Stimulated activated memory B cell treated with anti-CD40 and anti-IgM and Interleukin-4, amounts not matched to agents 10 μg/mL and 1 μg/mL and 100 μg/mL, for 72 hours (primary cell): Measurements from ENCODE around the gene BRD8.
"Not testable (repeated sequence)": the region's sequence is repeated elsewhere in the genome, so short reads cannot be mapped to it uniquely, and the experiment has no call there.

Experiments
- ATAC-seq: fragments of 150-1000 bp; cut with Tn5 transposase; 2 replicates; pipeline ENCODE4 v1.10.0; 2021
- H3K27ac Mint-ChIP-seq: one replicate; pipeline ENCODE4 v1.8.0; 2022; ENCODE audit warnings: mild to moderate bottlenecking, mixed read lengths
- H3K27me3 Mint-ChIP-seq: one replicate; pipeline ENCODE4 v1.8.0; 2022; ENCODE audit warnings: mixed read lengths
- H3K36me3 Mint-ChIP-seq: one replicate; pipeline ENCODE4 v1.8.0; 2022; ENCODE audit warnings: mixed read lengths
- H3K4me1 Mint-ChIP-seq: one replicate; pipeline ENCODE4 v1.8.0; 2022; ENCODE audit warnings: mixed read lengths
- H3K4me3 Mint-ChIP-seq: one replicate; pipeline ENCODE4 v1.8.0; 2022; ENCODE audit warnings: mild to moderate bottlenecking, moderate library complexity, mixed read lengths
- H3K9me3 Mint-ChIP-seq: one replicate; pipeline ENCODE4 v1.8.0; 2022; ENCODE audit warnings: mixed read lengths

Gene BRD8, protein sequence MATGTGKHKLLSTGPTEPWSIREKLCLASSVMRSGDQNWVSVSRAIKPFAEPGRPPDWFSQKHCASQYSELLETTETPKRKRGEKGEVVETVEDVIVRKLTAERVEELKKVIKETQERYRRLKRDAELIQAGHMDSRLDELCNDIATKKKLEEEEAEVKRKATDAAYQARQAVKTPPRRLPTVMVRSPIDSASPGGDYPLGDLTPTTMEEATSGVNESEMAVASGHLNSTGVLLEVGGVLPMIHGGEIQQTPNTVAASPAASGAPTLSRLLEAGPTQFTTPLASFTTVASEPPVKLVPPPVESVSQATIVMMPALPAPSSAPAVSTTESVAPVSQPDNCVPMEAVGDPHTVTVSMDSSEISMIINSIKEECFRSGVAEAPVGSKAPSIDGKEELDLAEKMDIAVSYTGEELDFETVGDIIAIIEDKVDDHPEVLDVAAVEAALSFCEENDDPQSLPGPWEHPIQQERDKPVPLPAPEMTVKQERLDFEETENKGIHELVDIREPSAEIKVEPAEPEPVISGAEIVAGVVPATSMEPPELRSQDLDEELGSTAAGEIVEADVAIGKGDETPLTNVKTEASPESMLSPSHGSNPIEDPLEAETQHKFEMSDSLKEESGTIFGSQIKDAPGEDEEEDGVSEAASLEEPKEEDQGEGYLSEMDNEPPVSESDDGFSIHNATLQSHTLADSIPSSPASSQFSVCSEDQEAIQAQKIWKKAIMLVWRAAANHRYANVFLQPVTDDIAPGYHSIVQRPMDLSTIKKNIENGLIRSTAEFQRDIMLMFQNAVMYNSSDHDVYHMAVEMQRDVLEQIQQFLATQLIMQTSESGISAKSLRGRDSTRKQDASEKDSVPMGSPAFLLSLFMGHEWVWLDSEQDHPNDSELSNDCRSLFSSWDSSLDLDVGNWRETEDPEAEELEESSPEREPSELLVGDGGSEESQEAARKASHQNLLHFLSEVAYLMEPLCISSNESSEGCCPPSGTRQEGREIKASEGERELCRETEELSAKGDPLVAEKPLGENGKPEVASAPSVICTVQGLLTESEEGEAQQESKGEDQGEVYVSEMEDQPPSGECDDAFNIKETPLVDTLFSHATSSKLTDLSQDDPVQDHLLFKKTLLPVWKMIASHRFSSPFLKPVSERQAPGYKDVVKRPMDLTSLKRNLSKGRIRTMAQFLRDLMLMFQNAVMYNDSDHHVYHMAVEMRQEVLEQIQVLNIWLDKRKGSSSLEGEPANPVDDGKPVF

DNA sequence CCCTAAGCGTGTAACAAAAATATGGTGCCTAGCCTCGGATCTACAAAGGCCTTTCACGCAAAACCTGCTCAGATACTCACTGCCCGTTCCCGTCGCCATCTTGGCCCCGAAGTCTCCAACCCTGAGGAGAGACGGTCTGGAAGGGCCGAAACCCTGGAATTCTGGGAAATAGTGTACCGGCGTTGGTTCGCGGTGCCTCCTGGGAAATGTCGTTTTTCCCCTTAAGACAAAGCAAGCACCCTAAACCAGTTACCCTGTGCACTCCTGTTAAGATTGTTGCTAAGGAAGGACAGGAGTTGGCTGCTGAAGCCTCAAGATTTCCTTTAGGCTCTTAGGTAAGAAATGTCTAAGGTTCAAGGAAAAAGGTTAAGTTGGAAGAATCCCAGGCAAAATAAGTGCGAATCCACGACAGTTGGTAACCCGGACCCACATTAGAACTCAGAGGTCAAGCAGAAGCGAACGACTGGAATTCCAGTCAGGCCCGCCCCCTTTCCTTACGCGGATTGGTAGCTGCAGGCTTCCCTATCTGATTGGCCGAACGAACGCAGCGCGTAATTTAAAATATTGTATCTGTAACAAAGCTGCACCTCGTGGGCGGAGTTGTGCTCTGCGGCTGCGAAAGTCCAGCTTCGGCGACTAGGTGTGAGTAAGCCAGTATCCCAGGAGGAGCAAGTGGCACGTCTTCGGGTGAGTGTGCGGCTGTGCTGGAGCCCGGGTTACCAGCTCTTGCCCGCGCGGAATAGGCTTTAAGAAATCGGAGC lies at the start of gene BRD8, which contains the start of gene KIF20A:
Gene BRD8, minus strand, starts transcription at position 115 of the 761 bp plus-strand sequence. Its CDS starts 16 bp downstream, at position 99.
Gene KIF20A, plus strand, starts transcription at position 597 of the 761 bp plus-strand sequence. CDS start 569 bp downstream, outside the sequence.
- H3K9me3 Mint-ChIP-seq = no peaks in the 10 kb centered on the region
- peaks cover 2% of the 10 kb centered on the region for H3K4me1 Mint-ChIP-seq
- no peak within 1 kb of the TSS for H3K27ac Mint-ChIP-seq
- H3K36me3 Mint-ChIP-seq = peaks cover 13% of the 10 kb centered on the region
- peak; percentile 97 for ATAC-seq
- H3K4me3 Mint-ChIP-seq = no peak within 1 kb of the TSS
- no peaks in the 10 kb centered on the region for H3K27me3 Mint-ChIP-seq

DNA sequence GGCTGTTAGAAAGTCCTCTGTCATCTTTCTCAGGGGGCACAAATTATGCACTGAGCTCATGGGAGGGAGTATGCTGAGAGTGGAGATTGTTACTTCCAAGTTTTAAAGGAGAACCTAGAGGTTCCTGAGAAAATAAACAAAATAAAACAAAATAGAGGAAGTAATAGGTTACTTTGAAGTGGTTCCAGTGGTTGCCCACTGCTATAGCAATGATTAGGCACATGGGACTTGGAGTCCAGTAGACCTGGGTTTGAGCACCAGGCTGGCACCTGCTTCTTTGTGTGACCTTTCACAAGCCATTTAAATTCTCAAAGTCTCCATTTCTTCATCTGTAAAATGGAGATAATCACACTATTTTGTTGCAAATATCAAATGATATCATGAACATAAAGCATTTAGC lies 48.5 kb upstream of the BRD8 start:
- Mint-ChIP-seq H3K27ac (no peak overlapping the region), H3K4me3 (no peak overlapping the region), H3K4me1 (no peaks in the 10 kb centered on the region), H3K36me3 (no peaks in the 10 kb centered on the region), H3K9me3 (peaks cover 3% of the 10 kb centered on the region), H3K27me3 (peaks cover 47% of the 10 kb centered on the region)
- no peak for ATAC-seq

DNA sequence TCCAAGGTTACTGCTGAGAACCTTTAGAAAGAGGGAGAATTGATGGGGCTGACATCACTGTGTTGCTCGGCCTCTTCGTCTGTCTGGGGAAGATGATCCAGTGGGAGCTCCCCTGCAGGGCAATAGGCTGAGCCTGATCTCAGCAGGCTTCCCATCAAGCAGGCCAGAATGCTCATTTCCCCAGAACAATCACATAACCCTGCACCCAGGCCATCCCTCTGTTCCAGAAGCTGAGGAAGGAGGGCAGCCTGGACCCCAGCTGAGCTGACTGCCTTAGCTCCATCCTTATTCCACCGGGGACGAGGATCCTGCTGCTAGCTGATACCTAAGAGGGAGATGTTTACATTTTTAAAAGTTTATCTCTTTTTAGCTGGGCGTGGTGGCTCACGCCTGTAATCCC lies 46.3 kb upstream of the BRD8 start:
- peaks cover 3% of the 10 kb centered on the region for H3K9me3 Mint-ChIP-seq
- H3K4me3 Mint-ChIP-seq = no peak overlapping the region
- H3K27ac Mint-ChIP-seq = no peak overlapping the region
- H3K27me3 Mint-ChIP-seq = peaks cover 36% of the 10 kb centered on the region
- H3K4me1 Mint-ChIP-seq = no peaks in the 10 kb centered on the region
- H3K36me3 Mint-ChIP-seq = no peaks in the 10 kb centered on the region
- no peak for ATAC-seq

DNA sequence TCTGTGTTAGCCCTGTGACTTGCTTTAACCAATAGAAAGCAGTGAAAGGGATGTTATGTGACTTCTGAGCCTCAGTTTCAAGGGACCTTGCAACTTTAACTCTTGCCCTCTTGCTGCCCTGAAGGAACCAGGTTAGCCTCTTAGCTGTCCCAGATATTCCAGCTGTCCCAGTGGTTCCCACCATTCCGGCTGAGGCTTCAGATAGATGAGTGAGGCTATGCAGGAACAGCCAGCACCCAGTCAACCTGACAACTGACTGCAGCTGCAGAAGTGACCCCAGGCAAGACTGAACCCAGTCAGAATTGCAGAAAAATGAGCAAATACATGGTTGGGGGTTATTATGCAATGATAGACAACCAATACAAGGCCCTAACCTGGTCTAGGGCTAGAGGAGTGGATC lies 45.1 kb upstream of the BRD8 start:
- Mint-ChIP-seq H3K9me3 (peaks cover 3% of the 10 kb centered on the region), H3K36me3 (no peaks in the 10 kb centered on the region), H3K27me3 (peaks cover 24% of the 10 kb centered on the region), H3K4me3 (no peak overlapping the region), H3K27ac (no peak overlapping the region), H3K4me1 (no peaks in the 10 kb centered on the region)
- no peak for ATAC-seq

DNA sequence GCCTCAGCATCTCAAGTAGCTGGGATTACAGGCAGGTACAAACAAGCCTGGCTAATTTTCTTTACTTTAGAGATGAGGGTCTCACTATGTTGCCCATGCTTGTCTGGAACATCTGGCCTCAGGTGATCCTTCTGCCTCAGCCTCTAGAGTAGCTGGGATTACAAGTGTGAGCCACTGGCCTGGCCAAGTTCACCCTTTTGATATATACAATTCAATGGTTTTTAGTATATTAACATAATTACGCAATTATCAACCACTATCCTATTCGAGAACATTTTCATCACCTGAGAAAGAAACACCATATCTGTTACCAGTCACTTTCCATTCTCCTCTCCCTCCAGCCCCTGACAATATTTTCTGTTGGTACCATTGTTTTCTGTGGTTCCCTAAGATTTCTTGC lies 38.4 kb upstream of the BRD8 start:
- Mint-ChIP-seq H3K27me3 (peaks cover 8% of the 10 kb centered on the region), H3K4me1 (peaks cover 14% of the 10 kb centered on the region), H3K9me3 (no peaks in the 10 kb centered on the region), H3K36me3 (no peaks in the 10 kb centered on the region), H3K4me3 (no peak overlapping the region), H3K27ac (no peak overlapping the region)
- ATAC-seq = no peak

DNA sequence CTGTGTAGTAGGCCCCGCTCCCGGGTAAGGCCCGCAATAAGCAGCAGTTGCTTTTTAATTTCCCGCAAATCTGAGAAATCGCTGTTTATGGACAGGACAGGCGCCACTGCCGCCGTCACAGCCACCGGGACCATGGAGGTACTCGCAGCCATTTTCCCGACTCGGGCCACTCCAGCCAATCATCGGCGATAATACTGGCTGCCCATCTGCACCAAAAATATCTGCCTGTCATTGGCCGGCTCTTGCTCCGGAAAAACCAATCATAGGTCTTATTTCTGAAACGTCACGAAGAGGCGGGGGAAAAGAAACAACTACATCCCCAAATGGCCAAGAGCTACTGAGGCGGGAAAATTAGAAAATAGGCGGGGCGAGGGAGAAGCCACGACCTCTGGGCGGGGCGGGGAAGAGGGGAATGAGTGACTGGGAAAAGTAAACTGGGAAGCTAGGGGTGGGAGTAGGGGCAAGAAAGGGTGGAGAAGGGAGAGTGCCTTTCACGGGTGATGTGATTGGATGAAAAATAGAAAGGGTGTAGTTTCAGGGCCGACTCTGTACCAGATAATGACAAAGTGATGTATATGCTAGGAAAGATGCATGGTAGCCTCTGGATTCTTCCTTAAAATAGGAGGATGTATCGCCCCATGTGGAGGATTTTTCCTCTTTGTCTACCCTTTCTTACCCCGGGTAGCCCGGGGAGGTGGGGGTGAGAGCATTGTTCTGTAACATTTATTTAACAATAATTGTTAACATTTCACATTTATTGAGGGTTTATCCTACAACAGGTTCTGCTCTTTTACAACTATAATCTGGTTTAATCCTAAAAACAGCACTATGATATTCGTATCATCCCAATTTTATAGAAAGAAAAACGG lies 35.0 kb upstream of the BRD8 start, which contains the start of gene CDC23:
Gene CDC23, minus strand, starts transcription at position 163 of the 869 bp plus-strand sequence. Its CDS starts 11 bp downstream, at position 152.
- Mint-ChIP-seq H3K36me3 (peaks cover 8% of the 10 kb centered on the region), H3K27ac (peak within 1 kb of the TSS; percentile 97), H3K4me1 (peaks cover 20% of the 10 kb centered on the region), H3K27me3 (no peaks in the 10 kb centered on the region), H3K9me3 (no peaks in the 10 kb centered on the region), H3K4me3 (peak within 1 kb of the TSS; percentile 97)
- ATAC-seq = peak; percentile 99

DNA sequence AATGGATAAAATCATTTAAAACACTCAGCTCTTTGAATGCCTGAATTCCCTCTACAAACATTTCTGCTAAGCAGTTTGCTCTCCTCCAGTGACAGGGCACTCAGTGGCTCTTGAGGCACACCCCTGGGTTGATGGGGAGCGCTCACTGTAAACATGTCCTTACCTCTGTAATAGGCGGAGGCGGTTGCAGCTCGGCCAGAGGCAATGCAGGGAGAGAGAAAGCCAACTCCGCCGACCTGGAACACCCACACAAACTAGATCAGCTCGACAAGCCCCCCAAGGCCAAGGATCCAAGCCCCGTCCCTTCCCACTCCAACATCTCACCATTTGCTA lies 34.4 kb upstream of the BRD8 start:
- Mint-ChIP-seq H3K9me3 (no peaks in the 10 kb centered on the region), H3K27me3 (no peaks in the 10 kb centered on the region), H3K4me3 (peak overlapping the region; percentile 97), H3K4me1 (peaks cover 20% of the 10 kb centered on the region), H3K36me3 (peaks cover 14% of the 10 kb centered on the region), H3K27ac (peak overlapping the region; percentile 97)
- peak; percentile 42 for ATAC-seq

DNA sequence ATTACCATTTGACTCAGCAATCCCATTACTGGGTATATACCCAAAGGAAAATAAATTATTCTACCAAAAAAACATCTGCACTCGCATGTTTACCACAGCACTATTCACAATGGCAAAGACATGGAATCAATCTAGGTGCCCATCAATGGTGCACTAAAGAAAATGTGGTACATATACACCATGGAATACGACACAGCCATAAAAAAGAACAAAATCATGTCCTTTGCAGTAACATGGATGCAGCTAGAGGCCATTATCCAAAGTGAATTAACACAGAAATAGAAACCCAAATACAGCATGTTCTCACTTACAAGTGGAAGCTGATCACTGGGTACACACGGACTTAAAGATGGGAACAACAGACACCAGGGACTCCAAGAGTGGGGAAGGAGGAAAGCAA lies 32.6 kb upstream of the BRD8 start:
- Mint-ChIP-seq H3K27ac (no peak overlapping the region), H3K36me3 (peaks cover 14% of the 10 kb centered on the region), H3K27me3 (no peaks in the 10 kb centered on the region)

DNA sequence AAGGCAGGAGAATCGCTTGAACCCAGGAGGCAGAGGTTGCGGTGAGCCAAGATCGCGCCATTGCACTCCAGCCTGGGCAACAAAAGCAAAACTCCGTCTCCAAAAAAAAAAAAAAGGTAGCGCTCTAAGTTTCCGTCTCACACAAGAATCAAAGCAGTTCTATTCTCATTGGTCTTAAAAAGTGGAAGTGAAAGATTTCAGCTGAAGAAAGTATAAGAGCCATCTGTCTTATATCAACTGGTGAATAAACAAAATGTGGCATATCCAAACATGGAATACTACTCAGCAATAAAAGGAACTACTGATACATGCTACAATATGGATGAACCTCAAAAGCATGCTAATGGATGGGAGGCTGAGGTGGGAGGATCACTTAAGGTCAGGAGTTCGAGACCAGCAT lies 15.4 kb upstream of the BRD8 start:
- not testable (repeated sequence) for H3K4me3 Mint-ChIP-seq, ATAC-seq, H3K9me3 Mint-ChIP-seq, H3K4me1 Mint-ChIP-seq, H3K27me3 Mint-ChIP-seq
- peaks cover 59% of the 10 kb centered on the region for H3K36me3 Mint-ChIP-seq
- peak overlapping the region; percentile 4 for H3K27ac Mint-ChIP-seq

More for the DNA sequence above, 32.6 kb upstream of the BRD8 start:
- peaks cover 20% of the 10 kb centered on the region for H3K4me1 Mint-ChIP-seq
- no peaks in the 10 kb centered on the region for H3K9me3 Mint-ChIP-seq
- peak overlapping the region; percentile 38 for H3K4me3 Mint-ChIP-seq
- no peak for ATAC-seq

DNA sequence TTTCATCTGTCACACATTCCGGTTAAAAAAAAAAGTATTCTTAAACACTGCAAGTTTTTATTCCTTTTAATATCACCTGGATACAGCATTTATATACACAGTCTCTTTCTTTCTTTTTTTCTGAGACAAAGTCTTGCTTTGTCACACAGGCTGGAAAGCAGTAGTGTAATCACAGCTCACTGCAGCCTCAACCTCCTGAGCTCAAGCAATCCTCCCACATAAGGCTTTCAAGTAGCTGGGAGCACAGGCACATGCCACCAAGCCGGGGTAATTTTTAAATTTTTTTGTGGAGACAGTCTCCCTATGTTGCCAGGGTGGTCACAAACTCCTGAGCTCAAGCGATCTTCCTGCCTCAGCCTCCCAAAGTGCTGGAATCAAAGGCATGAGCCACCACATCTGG lies 14.4 kb upstream of the BRD8 start:
- no peak for ATAC-seq
- Mint-ChIP-seq H3K9me3 (peaks cover 3% of the 10 kb centered on the region), H3K27me3 (no peaks in the 10 kb centered on the region), H3K36me3 (peaks cover 60% of the 10 kb centered on the region), H3K4me1 (no peaks in the 10 kb centered on the region), H3K27ac (no peak overlapping the region), H3K4me3 (no peak overlapping the region)

DNA sequence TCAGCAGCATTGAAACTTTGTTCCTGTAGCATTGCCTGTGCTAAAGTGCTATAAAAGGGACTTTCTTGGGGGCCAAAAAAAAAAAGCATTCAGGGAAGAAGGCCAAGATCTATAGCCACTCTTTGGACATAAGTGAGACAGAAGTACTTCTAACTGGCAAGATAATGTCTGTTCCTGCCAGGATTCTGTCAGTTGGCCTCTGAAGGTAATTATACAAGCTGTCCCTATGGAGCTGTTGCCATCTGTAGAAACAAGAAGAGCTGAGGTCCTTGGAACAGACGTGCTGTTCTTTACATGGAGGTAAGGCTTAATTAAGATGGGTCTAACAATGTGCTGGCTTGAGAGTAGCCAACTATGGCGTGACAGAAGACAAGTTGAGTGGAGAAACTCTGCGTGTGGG lies 10.2 kb upstream of the BRD8 start:
- Mint-ChIP-seq H3K4me3 (no peak overlapping the region), H3K36me3 (peaks cover 55% of the 10 kb centered on the region)

DNA sequence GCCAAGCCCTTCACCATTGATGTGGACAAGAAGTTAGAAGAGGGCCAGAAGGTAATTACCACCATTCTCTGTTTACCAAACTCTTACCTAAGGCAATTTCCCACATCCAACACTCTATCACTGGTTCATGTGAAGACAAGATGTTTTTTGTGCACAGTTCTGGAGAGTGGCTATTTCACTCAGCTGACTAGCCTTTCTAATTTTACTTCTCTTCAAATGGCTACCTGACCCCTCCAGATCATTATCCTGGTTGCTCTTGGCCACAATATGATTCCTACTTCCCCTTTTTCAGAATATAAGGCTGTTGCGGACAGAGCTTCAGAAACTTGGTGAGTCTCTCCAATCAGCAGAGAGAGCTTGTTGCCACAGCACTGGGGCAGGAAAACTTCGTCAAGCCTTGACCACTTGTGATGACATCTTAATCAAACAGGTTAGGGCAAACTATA lies 7.6 kb upstream of the BRD8 start:
- ATAC-seq = peak; percentile 66
- H3K27ac Mint-ChIP-seq = no peak overlapping the region

More for the DNA sequence above, 10.2 kb upstream of the BRD8 start:
- Mint-ChIP-seq H3K27me3 (no peaks in the 10 kb centered on the region), H3K27ac (no peak overlapping the region), H3K9me3 (no peaks in the 10 kb centered on the region), H3K4me1 (peaks cover 7% of the 10 kb centered on the region)
- no peak for ATAC-seq

DNA sequence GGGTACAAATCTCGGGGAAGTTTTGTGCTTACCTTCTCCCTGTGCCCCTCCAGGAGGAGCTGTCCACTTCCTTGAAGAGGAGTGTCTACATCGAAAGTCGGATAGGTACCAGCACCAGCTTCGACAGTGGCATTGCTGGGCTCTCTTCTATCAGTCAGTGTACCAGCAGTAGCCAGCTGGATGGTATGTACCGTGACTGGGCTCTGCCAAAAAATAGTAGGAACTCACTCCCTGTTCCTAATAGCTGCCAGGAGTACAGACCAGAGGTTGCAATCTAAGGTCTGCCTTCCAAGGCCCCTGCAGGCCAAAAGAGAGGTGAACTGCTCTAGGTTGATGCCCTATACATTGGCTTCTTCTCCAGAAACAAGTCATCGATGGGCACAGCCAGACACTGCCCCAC lies 4.4 kb upstream of the BRD8 start:
- H3K27me3 Mint-ChIP-seq = no peaks in the 10 kb centered on the region
- H3K4me3 Mint-ChIP-seq = no peak overlapping the region
- H3K27ac Mint-ChIP-seq = no peak overlapping the region
- ATAC-seq = no peak
- H3K4me1 Mint-ChIP-seq = peaks cover 7% of the 10 kb centered on the region
- peaks cover 16% of the 10 kb centered on the region for H3K36me3 Mint-ChIP-seq
- H3K9me3 Mint-ChIP-seq = no peaks in the 10 kb centered on the region

More for the DNA sequence above, 7.6 kb upstream of the BRD8 start:
- no peaks in the 10 kb centered on the region for H3K9me3 Mint-ChIP-seq
- H3K4me3 Mint-ChIP-seq = no peak overlapping the region
- peaks cover 34% of the 10 kb centered on the region for H3K36me3 Mint-ChIP-seq
- H3K4me1 Mint-ChIP-seq = peaks cover 7% of the 10 kb centered on the region
- H3K27me3 Mint-ChIP-seq = no peaks in the 10 kb centered on the region
